Posterior cingulate gyrus (tissue), 11 donors: Measurements from ENCODE around the gene CTH.
"Not testable (repeated sequence)": the region's sequence is repeated elsewhere in the genome, so short reads cannot be mapped to it uniquely, and the experiment has no call there.

Experiments
- DNase-seq, 10 donors: peaks; one replicate each; pipeline versions ENCODE4 v3.0.0 to v3.0.0-alpha.2; 2020 to 2021; ENCODE audit warnings: mixed read lengths in 3 of 10
- intact Hi-C: fragments of 100-400 bp; cut with DNase I; formaldehyde crosslinking; loops from one replicate; pipeline ENCODE4 v1.15.1; 2023

CTH gene

DNA sequence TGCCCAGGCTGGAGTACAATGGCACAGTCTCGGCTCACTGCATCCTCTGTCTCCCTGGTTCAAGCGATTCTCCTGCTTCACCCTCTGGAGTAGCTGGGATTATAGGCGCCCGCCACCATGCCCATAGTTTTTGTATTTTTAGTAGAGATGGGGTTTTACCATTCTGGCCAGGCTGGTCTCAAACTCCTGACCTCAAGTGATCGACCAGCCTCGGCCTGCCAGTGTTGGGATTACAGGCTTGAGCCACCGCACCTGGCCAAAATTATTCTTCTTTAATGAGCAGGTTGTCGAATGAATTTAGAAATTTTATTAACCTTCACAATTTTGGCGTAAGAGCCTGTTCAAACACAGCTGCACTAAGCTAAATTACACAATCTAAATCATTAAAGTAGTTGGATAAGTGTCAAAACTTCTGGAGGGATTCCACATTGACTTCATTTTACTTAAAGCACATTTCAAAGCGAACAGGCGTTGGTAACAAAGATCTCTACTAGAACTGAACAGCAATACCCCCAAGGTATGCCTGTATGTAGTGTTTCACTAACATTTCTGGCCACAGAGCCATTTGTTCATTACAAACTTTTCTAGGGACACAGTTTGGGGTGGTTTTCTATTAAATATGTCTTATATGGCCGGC, 5.2 kb upstream of the CTH start:
- intact Hi-C loops, result no loop called here

DNA sequence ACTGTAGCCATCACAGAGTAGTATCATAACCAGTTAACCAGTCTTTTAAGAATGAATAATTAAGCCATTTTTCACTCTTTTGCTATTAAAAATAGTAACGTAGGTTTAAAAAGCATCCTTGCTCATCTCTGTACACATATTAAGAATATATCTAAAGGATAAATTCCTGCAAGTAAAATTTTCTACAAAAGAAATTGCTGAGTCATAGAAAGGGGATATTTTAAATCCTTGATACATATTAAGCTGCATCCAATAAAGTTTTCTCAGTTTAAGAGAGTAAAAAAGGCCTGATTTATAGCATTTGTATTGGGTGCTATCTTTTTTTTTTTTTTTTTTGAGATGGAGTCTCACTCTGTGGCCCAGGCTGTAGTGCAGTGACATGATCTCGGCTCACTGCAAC, 1.9 kb upstream of the CTH start:
- intact Hi-C loops, result no loop called here
- DNase-seq, result no peak

More for the DNA sequence above, 5.2 kb upstream of the CTH start:
- DNase-seq, result no peak

DNA sequence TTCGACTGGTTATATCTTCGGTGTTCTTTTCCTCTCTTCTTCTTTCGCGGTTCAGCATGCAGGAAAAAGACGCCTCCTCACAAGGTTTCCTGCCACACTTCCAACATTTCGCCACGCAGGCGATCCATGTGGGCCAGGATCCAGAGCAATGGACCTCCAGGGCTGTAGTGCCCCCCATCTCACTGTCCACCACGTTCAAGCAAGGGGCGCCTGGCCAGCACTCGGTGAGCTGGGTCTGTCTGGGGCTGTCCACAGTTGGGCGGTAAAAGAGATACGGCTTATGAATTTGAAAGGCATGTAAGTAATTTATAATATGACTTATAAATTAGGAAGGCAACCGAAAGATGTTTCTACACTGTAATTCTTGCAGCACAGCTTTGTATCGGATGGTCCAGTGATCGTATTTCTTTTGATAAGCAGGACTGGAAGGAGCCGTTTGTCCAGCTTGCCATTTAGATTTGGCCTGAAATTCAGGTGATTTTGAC, 334 bp downstream of the CTH start:
- DNase-seq, result no peak

DNA sequence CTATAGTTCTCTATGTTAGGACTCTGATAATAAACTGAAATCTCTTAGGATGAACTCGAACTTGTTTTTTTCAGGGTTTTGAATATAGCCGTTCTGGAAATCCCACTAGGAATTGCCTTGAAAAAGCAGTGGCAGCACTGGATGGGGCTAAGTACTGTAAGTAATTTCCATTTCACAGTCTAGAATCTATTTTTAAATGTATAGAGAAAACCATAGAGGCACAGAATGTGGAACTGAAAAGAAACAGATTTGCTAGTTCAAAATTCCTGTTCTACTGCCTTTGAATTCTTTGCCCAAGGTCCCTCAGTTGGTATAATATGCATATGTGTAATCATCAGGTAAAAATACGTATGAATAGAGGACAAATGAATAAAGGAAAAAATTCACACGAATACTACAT, 4.8 kb downstream of the CTH start:
- intact Hi-C loops, result no loop called here
- DNase-seq, result no peak

More for the DNA sequence above, 334 bp downstream of the CTH start:
- intact Hi-C loops, result loop anchor here (2.0 kb wide), 1 partner anchor 57 kb away; the partner anchor contains the start of gene ANKRD13C

DNA sequence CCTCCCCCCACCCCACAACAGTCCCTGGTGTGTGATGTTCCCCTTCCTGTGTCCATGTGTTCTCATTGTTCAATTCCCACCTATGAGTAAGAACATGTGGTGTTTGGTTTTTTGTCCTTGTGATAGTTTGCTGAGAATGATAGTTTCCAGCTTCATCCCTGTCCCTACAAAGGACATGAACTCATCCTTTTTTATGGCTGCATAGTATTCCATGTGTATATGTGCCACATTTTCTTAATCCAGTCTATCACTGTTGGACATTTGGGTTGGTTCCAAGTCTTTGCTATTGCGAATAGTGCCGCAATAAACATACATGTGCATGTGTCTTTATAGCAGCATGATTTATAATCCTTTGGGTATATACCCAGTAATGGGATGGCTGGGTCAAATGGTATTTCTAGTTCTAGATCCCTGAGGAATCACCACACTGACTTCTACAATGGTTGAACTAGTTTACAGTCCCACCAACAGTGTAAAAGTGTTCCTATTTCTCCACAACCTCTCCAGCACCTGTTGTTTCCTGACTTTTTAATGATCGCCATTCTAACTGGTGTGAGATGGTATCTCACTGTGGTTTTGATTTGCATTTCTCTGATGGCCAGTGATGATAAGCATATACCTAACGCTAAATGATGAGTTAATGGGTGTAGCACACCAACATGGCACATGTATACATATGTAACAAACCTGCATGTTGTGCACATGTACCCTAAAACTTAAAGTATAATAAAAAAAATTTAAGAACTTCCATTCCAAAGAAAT, 8.1 kb downstream of the CTH start:
- intact Hi-C loops, DNase-seq: not testable (repeated sequence)

DNA sequence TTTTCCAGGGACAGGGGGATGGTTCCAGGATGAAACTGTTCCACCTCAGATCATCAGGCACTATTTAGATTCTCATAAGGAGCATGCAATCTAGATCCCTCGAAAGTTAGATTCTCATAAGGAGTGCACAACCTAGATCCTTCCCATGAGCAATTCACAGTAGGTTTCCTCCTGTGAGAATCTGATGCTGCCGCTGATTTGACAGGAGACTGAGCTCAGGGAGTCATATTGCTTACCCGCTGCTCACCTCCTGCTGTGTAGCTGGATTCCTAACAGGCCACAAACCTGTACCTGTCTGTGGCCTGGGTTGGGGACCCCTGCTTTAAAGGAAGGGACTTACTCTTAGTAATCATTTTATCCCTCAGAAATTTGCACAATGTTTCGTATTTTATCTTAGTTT, 9.3 kb downstream of the CTH start:
- intact Hi-C loops, result no loop called here

DNA sequence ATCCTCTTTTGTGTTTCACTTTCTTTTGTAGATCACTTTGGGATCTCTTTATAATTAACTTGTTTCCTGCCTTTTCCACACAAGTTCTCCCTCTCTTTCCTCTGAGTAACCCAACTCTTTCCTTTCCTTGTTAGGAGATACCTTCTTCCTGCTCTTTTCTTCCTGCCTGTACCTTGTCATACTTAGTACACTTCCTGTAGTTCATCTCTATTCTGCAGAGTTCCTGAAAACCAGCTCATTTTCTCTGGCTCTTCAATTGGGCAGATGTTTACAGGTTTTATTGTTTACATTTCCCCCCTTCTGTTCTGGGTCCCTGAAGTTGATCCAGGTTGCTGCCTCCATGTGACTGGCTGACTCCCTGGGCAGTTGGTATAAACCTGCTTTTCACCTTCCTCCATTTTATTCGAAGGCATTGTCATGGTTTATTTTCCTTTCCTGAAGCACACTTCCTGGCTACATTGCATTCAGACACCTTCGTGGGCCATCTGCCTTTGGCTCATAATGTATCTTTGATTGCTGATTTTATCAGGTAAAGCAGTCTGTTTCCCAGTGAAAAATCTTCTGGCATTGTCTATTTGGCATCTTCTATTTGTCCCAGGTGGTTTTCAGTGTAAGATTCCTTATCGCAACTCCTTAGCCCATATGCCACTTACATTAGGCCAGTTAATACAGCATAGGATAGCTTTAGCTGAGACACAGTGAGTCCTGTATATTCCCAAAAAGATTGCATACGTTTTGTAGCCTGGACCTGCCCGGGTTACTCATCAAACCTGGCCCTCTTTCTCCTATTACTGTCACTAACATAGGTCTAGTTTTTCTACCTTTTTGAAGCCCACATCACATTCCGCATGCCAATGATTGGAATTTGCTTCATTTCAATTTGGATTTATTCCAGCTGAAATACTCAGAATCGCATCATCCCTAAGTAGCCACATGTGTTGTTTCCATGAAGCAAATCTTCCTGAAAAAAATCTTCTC, 15.4 kb downstream of the CTH start:
- intact Hi-C loops, result no loop called here
- DNase-seq, result no peak

More for the DNA sequence above, 9.3 kb downstream of the CTH start:
- DNase-seq, result no peak

DNA sequence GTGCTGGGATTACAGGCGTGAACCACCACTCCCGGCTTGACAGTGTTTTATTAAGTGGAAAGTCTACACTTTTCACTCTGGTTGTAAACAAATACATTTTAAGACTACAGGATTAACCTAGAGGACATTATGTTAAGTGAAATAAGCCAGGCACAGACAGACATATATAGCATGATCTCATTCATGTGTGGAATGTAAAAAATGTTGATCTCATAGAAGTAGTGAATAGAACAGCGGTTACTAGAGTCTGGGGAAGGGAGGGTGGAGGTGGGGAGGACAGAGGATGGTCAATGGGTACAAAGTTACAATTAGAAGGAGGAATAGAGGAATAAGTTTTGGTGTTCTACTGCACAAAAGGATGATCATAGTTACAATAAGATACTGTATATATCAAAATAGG, 16.9 kb downstream of the CTH start:
- intact Hi-C loops, result no loop called here
- DNase-seq, result no peak

DNA sequence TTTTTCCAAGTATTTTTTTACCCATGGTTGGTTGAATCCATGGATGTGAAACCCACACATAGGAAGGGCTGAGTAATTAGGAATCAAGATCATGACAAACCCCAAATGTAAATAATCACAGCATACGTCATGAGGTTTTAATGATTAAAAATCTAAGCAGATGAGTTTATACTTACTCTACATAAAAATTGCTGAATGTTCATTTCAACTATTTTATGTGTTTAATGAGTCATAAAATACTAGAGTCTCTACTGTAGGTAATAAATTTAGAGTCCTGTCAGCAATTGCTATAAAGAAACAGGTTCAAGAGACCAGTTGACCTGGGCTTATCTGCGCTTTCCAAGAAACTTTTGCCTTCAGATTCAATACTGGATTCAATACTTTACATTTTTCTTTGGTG, 18.2 kb downstream of the CTH start:
- no peak for DNase-seq
- intact Hi-C loops, result no loop called here

DNA sequence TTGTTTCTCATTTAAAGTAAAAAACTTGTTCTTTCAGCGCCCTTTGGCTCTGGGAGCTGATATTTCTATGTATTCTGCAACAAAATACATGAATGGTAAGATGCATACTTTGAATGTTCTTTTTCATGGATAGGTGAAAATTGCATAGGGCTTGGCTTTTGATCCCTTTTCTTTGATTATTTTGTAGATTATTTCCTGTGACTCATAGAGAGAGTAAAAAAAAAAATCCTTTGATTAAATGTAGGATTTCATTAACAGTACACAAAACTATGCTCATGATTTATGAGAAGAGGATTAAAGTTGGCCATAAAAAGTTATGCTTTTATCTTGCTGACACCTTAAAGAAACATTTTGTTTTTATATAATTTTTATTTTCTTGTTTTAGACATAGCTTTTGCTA, 18.7 kb downstream of the CTH start:
- intact Hi-C loops, result no loop called here
- DNase-seq, result no peak

DNA sequence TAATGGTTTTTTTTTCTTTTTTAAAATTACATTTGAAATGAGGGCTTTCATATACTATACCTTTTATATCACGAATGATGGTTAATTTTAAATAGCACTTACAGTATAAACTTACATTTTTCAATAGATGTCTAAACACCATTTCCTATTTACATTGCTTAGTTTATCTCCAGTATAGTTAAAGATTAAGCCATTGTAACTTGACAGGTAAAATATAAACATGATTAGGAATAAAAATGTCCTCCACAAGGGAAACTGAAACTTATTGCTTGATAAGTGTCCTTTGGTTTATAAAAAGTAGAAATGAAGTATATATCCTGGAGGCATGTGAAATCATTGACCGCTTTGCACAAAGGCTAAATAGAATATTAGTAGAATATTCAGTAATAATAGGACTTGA, 20.2 kb downstream of the CTH start:
- intact Hi-C loops, result no loop called here

DNA sequence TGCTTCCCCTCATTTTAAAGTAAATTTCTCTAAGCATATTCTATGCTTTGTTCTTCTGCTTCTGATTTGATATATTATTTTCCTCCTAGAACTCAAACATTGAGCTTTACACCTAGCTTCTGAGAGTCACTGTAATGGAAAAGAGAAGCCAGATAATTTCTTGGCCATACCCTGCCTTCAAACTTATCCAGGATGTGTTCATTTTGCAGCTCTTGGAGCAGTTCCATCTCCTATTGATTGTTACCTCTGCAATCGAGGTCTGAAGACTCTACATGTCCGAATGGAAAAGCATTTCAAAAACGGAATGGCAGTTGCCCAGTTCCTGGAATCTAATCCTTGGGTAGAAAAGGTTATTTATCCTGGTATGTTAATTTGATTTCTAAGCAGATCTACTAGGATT, 20.8 kb downstream of the CTH start:
- no peak for DNase-seq
- intact Hi-C loops, result no loop called here

More for the DNA sequence above, 20.2 kb downstream of the CTH start:
- no peak for DNase-seq

DNA sequence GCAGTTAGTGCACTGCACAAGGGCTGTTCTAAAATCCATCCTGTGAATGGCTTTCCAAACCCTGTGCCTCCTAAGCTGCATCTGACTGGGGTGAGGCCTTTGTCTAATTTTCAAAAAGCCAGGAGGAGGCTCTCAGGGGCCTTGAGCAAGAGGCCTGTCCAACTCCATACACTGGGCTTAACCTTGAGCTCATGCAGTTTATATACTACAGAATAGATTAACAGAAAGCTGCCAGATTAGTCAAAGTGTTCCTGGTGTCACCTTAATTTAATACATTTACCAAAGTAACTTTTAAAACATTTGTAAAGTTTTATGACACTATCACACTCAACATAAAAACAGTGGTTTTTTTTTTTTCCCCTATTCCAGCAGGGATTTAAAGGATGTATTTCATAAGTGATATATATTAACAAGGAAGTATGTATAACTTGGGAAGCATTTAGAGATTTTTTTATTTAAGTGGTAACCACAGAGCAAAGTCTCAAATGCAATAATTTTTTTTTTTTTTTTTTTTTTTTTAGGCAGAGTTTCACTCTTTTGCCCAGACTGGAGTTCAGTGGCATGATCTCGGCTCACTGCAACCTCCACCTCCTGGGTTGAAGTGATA, 23.3 kb downstream of the CTH start:
- intact Hi-C loops, result no loop called here
- DNase-seq, result no peak

DNA sequence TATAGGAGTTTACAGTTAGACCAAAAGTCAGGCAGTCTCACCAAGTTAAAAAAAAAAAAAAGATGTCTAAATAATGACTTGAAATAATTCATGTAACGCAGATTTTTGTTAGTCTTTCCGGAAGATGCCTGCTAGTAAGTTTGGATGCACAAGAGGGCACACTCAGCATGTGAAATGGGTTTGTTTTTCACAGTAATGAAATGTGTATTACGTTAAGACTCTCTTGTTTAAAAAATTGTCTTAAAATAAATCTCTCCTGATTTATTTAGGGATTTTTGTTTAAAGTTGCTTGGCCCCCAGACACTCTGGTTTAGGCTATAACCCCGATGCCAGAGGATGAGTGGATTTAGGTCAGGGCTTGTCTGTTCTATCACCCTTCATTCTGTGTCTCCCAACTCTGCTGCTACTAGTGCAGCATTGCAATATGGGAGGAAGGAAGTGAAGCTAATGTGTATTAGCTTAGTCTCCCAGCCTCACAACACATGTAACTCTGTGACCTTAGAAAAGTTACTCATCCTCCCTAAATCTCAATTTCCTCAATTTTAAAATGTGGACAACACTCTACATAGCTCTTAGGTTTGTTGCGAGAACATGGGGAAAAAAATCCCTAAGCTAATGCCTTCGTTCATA, 25.7 kb downstream of the CTH start:
- intact Hi-C loops, result no loop called here
- no peak for DNase-seq

DNA sequence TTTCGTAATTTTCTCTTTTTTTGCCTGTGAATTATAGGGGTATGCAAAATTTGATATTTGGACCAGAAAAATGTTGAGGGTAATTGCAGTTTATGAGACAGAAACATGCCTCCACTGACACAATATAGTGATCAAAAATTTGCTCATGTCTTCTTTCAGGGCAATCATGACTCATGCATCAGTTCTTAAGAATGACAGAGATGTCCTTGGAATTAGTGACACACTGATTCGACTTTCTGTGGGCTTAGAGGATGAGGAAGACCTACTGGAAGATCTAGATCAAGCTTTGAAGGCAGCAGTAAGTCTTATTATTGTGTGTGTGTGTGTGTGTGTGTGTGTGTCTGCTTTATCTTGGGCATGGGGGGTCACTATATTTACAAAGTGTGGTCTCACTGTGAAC, 27.5 kb downstream of the CTH start:
- DNase-seq, result no peak
- intact Hi-C loops, result no loop called here

DNA sequence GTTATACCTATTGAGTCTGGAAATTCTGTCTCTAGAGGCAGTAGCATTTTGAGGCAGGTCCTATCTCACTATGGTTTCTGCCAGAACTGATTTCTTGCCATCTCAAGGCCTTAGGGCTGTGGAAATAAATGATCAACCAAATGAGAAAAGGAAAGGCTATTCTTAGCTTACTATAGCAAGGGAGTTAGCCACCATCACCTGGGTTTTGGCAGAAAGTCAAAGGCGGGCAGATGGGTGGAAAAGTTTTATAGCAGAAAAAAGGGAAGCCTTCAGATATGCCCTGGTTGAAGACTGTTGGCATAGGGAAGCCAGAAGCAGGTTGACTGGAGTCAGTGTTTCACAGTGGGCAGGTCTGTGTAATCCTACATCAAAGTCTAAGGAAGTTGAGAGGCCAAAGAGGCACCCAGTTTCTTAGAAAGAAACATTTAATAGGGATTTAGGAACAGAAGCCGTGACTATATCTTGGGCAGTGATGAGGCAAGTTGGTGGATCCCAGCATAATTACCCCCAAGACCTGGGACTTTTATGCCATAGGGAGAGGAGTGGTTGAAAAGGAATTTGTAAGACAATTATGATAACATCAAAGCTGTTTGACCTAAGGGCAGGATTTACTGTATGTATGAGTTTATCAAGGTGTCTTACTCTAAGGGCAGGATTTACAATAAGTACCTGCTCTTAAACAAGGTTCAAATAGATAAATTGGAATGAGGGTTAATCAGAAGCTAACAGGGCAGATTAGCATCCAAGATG, 29.7 kb downstream of the CTH start:
- DNase-seq, result no peak
- intact Hi-C loops, result no loop called here

DNA sequence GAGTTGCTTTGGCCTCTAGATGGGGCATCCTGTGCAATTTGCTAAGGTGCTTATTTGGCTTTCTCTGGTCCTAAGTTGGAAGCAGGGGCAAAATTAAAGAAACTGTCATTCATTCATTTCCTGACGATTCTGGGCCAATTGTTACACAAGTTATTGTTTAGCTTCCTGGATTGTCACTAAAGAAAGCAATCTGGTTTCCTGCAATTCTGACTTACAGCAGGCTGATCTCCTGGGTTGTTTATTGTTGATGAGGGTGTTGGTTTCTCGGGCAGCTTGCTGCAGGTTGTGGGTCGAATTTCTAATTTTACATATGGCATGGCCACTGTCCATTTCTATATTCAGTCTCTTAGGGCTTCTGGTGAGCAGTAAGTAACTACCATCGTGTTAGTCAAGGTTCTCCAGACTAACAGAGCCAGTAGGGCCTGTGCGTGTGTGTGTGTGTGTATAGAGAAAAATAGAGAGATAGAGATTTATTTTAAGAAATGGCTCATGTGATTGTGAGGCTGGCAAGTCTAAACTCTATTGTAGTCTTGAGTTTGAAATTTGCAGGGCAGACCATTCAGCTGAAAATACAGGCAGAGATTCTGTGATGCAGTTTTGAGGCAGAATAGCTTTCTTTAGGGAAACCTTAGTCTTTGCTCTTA, 30.4 kb downstream of the CTH start:
- no peak for DNase-seq
- intact Hi-C loops, result no loop called here

DNA sequence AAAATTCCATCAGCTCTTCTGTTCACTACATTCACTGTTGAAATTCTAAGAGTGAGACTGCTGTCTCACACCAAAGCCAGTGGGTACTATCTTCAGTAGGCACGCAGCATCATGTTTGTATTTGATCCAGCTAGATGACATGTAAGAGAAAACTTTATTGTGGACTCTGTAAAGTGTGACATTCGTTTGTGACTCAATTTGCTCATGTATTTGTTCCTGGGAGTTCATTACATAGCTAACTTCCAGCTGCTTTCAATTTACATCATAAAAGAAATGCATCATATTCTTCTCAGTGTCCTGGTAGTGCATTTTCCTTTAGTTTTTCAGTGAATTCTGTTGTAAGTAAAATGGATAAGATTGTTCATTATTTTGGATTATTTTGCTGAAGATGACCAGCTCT, 31.4 kb downstream of the CTH start:
- intact Hi-C loops, result no loop called here
- DNase-seq, result no peak

DNA sequence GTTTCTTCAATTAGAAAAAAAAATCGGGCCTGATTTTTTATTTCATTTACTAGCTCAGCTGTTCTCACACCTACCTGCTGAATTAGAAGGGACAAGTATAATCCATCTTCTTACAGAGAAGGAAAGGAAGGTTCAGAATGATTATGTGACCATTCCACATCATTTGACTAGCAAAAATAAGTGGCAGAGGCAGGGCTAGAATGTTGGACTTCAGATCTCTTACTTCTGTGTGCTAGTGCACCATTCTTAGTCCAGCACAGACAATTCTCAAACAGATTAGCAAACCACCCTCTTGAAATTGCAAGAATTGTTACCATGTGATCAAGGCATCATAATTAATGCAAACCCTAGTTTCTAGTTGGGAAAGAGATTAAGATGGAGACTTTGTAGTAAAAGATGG, 32.7 kb downstream of the CTH start:
- DNase-seq, result no peak
- intact Hi-C loops, result no loop called here
